ENCODE data around the gene LIN7A. TPM values are rescaled to one million over a fixed set of nuclear protein-coding genes. Genes with fewer than 3 reads are reported as not detected.

LIN7A gene
- total and polyA plus RNA-seq, 2 of the 8 experiments (the other 6 are each of a cell fraction or from before 2014, with no cell fraction given): 5.8 to 22.0 TPM

- TF ChIP-seq CHD7 (IDR thresholded peaks at IDR 0.05; ENCODE audit: insufficient replicate concordance, low read length) (no peak), PHF8 (conservative IDR thresholded peaks at IDR 0.05; ENCODE audit: low read depth, low read length) (no peak), HDAC2 (IDR thresholded peaks at IDR 0.05; ENCODE audit: borderline replicate concordance in 1 of 2, low read depth in 2 of 2, low read length in 2 of 2) (no peak), RNF2 (IDR thresholded peaks at IDR 0.05; ENCODE audit: borderline replicate concordance, low read depth, low read length, missing control alignments, poor library complexity, severe bottlenecking) (no peak), CHD2 (IDR thresholded peaks at IDR 0.05; ENCODE audit: low read length) (no peak), POLR2A (IDR thresholded peaks at IDR 0.05; ENCODE audit: control extremely low read depth in 1 of 2, low read depth in 2 of 2, low read length in 2 of 2) (no peak), RBBP5 (IDR thresholded peaks at IDR 0.05; ENCODE audit: borderline replicate concordance, low read depth, low read length) (no peak), JUN (IDR thresholded peaks at IDR 0.05; ENCODE audit: low read depth, low read length) (no peak), SUZ12 (IDR thresholded peaks at IDR 0.05; ENCODE audit: low read length) (no peak), TAF1 (IDR thresholded peaks at IDR 0.05; ENCODE audit: low read depth, low read length) (no peak), BACH1 (IDR thresholded peaks at IDR 0.05; ENCODE audit: low read length) (no peak), POU5F1 (IDR thresholded peaks at IDR 0.05; ENCODE audit: low read depth, low read length) (no peak)
These were observed 123.3 kb downstream of the LIN7A start (continued) for GRCh38 chr12:80814453-80814852.
